Activated CD8-positive, alpha-beta T cell treated with anti-CD3 and anti-CD28 coated beads for 36 hours (primary cell): Measurements from ENCODE around the gene PLXNB3. TPM values are rescaled to one million over a fixed set of nuclear protein-coding genes. Genes with fewer than 3 reads are reported as not detected.

ENCODE experiments used
- ATAC-seq: fragments of 200-7000 bp; cut with Tn5 transposase; one replicate; pipeline ENCODE4 v1.10.0; 2021; ENCODE audit warnings: mild to moderate bottlenecking, moderate library complexity
- CTCF ChIA-PET: fragments of 350-600 bp; sonication (Branson Sonifier 250); formaldehyde crosslinking; loops from one replicate; lab custom pipeline; 2021; ENCODE audit warnings: antibody characterized with exemption; lab: Charles Lee
- POLR2A ChIA-PET: fragments of 350-600 bp; sonication (Branson Sonifier 250); formaldehyde crosslinking; loops from one replicate; lab custom pipeline; 2021; ENCODE audit warnings: antibody characterized with exemption; lab: Charles Lee
- DNase-seq: peaks from one replicate; pipeline ENCODE4 v3.0.0-alpha.2; 2020
- H3K27ac Mint-ChIP-seq: one replicate; pipeline ENCODE4 v1.8.0; 2021; ENCODE audit warnings: mild to moderate bottlenecking, mixed read lengths
- H3K27me3 Mint-ChIP-seq: one replicate; pipeline ENCODE4 v1.8.0; 2021; ENCODE audit warnings: mixed read lengths
- H3K36me3 Mint-ChIP-seq: one replicate; pipeline ENCODE4 v1.8.0; 2021; ENCODE audit warnings: low read depth, mixed read lengths
- H3K4me1 Mint-ChIP-seq: one replicate; pipeline ENCODE4 v1.8.0; 2021; ENCODE audit warnings: low read depth, mixed read lengths
- H3K4me3 Mint-ChIP-seq: one replicate; pipeline ENCODE4 v1.8.0; 2021; ENCODE audit warnings: mild to moderate bottlenecking, moderate library complexity, mixed read lengths
- H3K9me3 Mint-ChIP-seq: one replicate; pipeline ENCODE4 v1.8.0; 2021; ENCODE audit warnings: mixed read lengths
- CTCF ChIP-seq: fragments of 200-600 bp; IDR thresholded peaks from one replicate; pipeline ENCODE4 v1.8.0; 2022; ENCODE audit warnings: antibody characterized with exemption, mild to moderate bottlenecking
- intact Hi-C: fragments of 100-400 bp; cut with micrococcal nuclease; formaldehyde crosslinking; loops from one replicate; pipeline ENCODE4 v1.10.0; 2022
- total RNA-seq, 2 experiments: library from RNA; stranded (reverse); gene quantifications; one replicate each; pipeline ENCODE4 v1.2.3, GENCODE V29; 2021

Gene PLXNB3
- total RNA-seq, 2 experiments from 2014 or later: 7.7 to 8.2 TPM

DNA sequence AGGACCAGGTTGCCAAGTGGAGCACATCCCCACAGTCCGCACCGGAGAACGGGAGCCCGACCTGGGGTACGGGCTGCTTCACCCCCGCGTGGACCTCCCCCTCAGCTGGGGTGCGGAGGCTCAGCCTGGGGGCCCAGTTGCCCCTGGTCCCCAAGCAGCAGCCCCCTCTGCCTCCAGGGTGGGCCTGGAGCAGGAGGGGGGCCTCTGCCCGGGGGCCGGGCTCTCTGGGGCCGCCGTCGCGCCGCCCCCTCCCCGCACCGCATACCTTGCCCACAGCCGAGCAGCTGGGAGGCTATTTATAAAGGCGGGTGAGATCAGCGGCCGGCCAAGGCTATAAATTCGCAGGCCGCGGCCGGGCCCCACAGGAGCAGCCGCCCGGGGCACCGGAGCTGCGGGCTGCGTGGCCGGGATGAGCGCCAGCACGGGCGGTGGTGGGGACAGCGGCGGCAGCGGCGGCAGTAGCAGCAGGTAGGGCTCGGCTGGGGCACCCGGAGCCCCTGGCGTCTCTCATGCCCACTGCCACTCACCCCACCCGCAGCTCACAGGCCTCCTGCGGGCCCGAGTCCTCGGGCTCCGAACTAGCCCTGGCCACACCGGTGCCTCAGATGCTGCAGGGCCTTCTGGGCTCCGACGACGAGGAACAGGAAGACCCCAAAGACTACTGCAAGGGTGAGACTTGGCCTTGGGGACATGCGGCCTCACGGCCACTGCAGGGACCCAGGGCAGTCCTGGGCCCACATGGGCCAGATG lies 16.8 kb downstream of the PLXNB3 start, which contains the start of gene SRPK3:
TSS of gene SRPK3 (plus strand) at position 364 of the 750 bp plus-strand sequence. CDS start at position 410, 46 bp downstream.
- TF ChIP-seq CTCF: no peak
- H3K27me3 Mint-ChIP-seq: peaks cover 5% of the 10 kb centered on the region
- ChIA-PET CTCF (interaction anchor here (1.4 kb wide), 1 partner anchor 18 kb away, joined by 3 read pairs; no protein-coding TSS in a partner anchor), POLR2A (interaction anchor here (1.0 kb wide), 1 partner anchor 9 kb away, joined by 3 read pairs; no protein-coding TSS in a partner anchor)
- H3K9me3 Mint-ChIP-seq: no peaks in the 10 kb centered on the region
- H3K27ac Mint-ChIP-seq: no peak within 1 kb of the TSS
- no peaks in the 10 kb centered on the region for H3K36me3 Mint-ChIP-seq
- ATAC-seq (no peak), DNase-seq (no peak)
- no peak within 1 kb of the TSS for H3K4me3 Mint-ChIP-seq
- no peaks in the 10 kb centered on the region for H3K4me1 Mint-ChIP-seq
- intact Hi-C loops: no loop called here

GRCh38 chrX:153781428-153782047 lies 17.5 kb downstream of the PLXNB3 start:
- ATAC-seq (no peak), DNase-seq (no peak)
- Mint-ChIP-seq H3K27ac (no peak overlapping the region), H3K4me1 (no peaks in the 10 kb centered on the region), H3K27me3 (peaks cover 5% of the 10 kb centered on the region), H3K4me3 (no peak overlapping the region), H3K9me3 (no peaks in the 10 kb centered on the region), H3K36me3 (peaks cover 1% of the 10 kb centered on the region)
- TF ChIP-seq CTCF: no peak
- POLR2A ChIA-PET: interaction anchor here (1.0 kb wide), 1 partner anchor 8 kb away, joined by 3 read pairs; no protein-coding TSS in a partner anchor
- intact Hi-C loops: no loop called here
- CTCF ChIA-PET: no interaction called here

DNA sequence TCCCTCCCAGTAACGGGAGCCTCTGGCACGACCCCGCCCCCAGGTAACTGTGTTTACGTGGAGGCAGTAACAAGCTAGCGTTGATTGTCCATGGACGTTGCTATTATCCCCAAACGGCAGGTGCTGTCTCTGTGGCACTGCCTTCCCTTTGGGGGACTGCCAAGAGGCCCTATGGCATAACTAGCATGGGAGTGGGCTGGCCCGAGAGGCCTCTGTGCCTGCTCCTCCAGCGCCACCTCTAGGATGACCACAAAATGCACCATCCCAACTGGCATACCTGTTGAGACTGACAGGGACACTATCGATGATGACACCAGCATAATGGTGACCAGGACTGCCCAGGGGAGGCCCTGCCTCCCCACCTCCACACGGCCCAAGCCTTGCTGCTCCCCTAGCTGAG lies 18.3 kb downstream of the PLXNB3 start:
- H3K36me3 Mint-ChIP-seq: peaks cover 2% of the 10 kb centered on the region
- TF ChIP-seq CTCF: no peak
- H3K9me3 Mint-ChIP-seq: no peaks in the 10 kb centered on the region
- CTCF ChIA-PET: no interaction called here
- intact Hi-C loops: no loop called here
- POLR2A ChIA-PET: no interaction called here
- ATAC-seq (no peak), DNase-seq (no peak)
- no peaks in the 10 kb centered on the region for H3K4me1 Mint-ChIP-seq
- H3K4me3 Mint-ChIP-seq: no peak overlapping the region
- H3K27ac Mint-ChIP-seq: no peak overlapping the region
- peaks cover 5% of the 10 kb centered on the region for H3K27me3 Mint-ChIP-seq

- H3K4me3 Mint-ChIP-seq: no peak overlapping the region
- ChIA-PET CTCF (no interaction called here), POLR2A (no interaction called here)
- DNase-seq: no peak
- H3K9me3 Mint-ChIP-seq: no peaks in the 10 kb centered on the region
- intact Hi-C loops: no loop called here
- peaks cover 5% of the 10 kb centered on the region for H3K27me3 Mint-ChIP-seq
- H3K4me1 Mint-ChIP-seq: no peaks in the 10 kb centered on the region
- TF ChIP-seq CTCF: no peak
- no peak for ATAC-seq
- no peak overlapping the region for H3K27ac Mint-ChIP-seq
- H3K36me3 Mint-ChIP-seq: peaks cover 2% of the 10 kb centered on the region
These were observed 18.8 kb downstream of the PLXNB3 start for GRCh38 chrX:153782871-153783270.
